Measurements from ENCODE around the gene GLIPR2.

GRCh38 chr9:36134761-36135505 lies 1.6 kb upstream of the GLIPR2 start:
- TF ChIP-seq POLR2A (IDR thresholded peaks at IDR 0.05; ENCODE audit: low read length) (no peak), GATA1 (IDR thresholded peaks at IDR 0.05; ENCODE audit: low read depth, low read length) (no peak)

Data from erythroblast (primary cell).